ENCODE measurements around the gene PCBD1.
"Not testable (repeated sequence)": the region's sequence is repeated elsewhere in the genome, so short reads cannot be mapped to it uniquely, and the experiment has no call there.

PCBD1 gene

GRCh38 chr10:70887804-70888800 lies at the start of gene PCBD1:
TSS of gene PCBD1 (minus strand) at chr10:70888565. CDS start at chr10:70888533, 32 bp downstream.
- peak; percentile 81 for DNase-seq

- DNase-seq: no peak
Measured at GRCh38 chr10:70937661-70938060, 49.3 kb upstream of the PCBD1 start.

- no peak for DNase-seq
Measured at GRCh38 chr10:70936111-70936510, 47.7 kb upstream of the PCBD1 start.

GRCh38 chr10:70935631-70936030 lies 47.3 kb upstream of the PCBD1 start:
- no peak for DNase-seq

GRCh38 chr10:70935125-70935625 lies 46.8 kb upstream of the PCBD1 start:
- no peak for DNase-seq

GRCh38 chr10:70934701-70935100 lies 46.3 kb upstream of the PCBD1 start:
- no peak for DNase-seq

- no peak for DNase-seq
Measured at GRCh38 chr10:70932392-70933196, 44.2 kb upstream of the PCBD1 start.

- DNase-seq: peak; percentile 16
Measured at GRCh38 chr10:70931168-70931815, 42.9 kb upstream of the PCBD1 start.

- no peak for DNase-seq
Measured at GRCh38 chr10:70930263-70931000, 42.1 kb upstream of the PCBD1 start.

- DNase-seq: no peak
Measured at GRCh38 chr10:70928140-70928539, 39.8 kb upstream of the PCBD1 start.

- no peak for DNase-seq
Measured at GRCh38 chr10:70927189-70927943, 39.0 kb upstream of the PCBD1 start.

GRCh38 chr10:70926226-70927000 lies 38.0 kb upstream of the PCBD1 start:
- no peak for DNase-seq

- peak; percentile 53 for DNase-seq
Measured at GRCh38 chr10:70925377-70926225, 37.2 kb upstream of the PCBD1 start.

- DNase-seq: no peak
Measured at GRCh38 chr10:70923696-70924095, 35.3 kb upstream of the PCBD1 start.

GRCh38 chr10:70921285-70921684 lies 32.9 kb upstream of the PCBD1 start:
- DNase-seq: no peak

GRCh38 chr10:70920519-70920918 lies 32.2 kb upstream of the PCBD1 start:
- no peak for DNase-seq

GRCh38 chr10:70919906-70920305 lies 31.5 kb upstream of the PCBD1 start:
- DNase-seq: not testable (repeated sequence)

GRCh38 chr10:70918851-70919530 lies 30.6 kb upstream of the PCBD1 start:
- no peak for DNase-seq

- DNase-seq: no peak
Measured at GRCh38 chr10:70917635-70918034, 29.3 kb upstream of the PCBD1 start.
